Measurements from ENCODE around the gene INSM2.

The INSM2 gene

DNA sequence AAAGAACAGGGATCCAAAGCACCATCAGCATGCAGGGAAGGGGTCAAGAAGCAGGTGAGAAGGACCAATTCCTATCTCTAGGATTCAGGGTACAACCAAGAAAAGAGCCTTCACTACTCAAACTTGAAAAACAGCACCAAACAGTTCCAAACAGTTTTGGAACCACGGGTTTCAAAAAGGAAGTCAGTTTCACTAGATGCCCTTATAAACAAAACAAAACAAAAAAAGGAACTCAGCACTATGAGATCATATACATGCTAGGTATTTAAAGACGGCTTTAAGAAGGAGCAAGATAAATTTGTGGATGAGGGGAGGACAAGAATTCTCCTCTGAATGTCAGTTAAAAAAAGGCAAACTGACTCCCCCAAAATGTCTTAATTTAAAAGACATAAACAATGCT is 6.0 kb downstream of the INSM2 start:
- H3K4me3 ChIP-seq (ENCODE audit: low read depth, low read length), result no peak overlapping the region

DNA sequence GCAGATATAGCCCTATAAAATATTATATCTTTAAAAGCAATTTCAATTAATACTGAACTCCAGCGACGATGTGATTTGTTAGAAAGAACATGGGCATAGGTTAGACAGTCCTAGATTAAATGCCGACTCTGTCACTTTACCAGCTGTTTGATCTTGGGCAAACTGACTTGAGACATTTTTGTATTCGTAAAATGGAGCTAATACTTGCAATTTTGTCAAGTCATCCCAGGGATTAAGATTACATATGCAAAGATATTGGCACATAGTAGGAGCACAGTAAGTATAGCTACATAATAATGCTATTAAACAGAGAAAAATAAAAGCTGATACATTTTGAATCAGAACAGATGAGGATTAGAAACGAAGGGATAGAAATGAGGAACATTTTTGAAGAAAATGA is 9.0 kb downstream of the INSM2 start:
- no peak overlapping the region for H3K4me3 ChIP-seq (ENCODE audit: low read depth, low read length)

DNA sequence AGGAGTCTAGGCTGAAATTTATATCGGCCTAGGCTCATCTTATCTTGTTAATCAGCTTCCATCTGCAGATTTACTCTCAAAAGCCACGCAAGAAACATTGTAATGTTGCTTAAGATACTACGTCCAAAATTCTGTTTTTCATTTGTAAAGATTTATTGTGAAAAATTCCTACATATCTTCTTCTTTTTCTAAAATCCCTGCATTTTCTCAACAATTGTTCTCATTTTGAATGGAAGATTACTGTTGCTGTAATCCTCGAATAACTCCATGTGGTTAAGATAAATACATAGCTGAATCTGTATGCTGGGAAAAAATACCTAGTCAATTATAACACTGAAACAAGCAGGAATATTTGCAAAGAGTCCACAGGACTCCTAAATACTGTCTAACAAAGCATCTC is 15.6 kb downstream of the INSM2 start:
- H3K4me3 ChIP-seq (ENCODE audit: low read depth, low read length), result no peak overlapping the region

DNA sequence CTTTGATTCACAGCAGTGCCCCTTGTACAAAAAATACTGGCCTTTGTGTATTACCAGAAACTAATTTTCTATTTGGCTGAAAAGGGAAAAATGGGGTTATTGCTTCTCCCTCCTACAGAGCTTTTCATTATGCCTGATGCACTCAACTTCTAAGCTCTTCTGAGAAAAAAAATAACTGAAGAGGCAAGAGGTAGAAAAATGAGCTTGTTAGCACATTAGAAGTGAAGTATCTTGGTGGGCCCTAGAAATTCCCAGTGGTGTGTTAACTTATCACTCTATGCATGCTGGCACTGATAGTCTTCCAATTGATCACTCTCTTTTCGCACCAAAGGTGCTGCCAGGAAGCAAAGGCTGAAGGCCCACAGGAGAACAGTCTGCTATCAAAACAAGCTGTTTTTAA is 17.1 kb downstream of the INSM2 start:
- no peak overlapping the region for H3K4me3 ChIP-seq (ENCODE audit: low read depth, low read length)

DNA sequence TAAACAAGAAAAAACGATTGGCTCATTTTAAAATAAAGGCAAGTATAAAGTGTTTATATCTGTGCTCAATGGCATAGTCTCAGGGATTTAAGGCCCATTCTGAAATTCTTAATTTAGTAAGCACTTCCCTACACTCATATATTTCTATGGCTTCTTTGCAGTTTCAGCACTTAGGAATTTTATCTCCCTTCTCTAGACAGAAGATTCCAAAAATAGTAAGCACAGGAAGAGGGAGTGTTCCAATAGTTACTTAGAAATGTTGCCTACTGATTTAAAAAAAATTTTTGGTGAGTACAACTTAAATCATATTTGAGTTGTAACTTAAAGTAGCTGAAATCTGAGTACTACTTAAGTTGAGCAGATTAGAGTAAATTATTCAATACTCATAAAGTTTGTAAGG is 19.8 kb downstream of the INSM2 start:
- H3K4me3 ChIP-seq (ENCODE audit: low read depth, low read length), result no peak overlapping the region

DNA sequence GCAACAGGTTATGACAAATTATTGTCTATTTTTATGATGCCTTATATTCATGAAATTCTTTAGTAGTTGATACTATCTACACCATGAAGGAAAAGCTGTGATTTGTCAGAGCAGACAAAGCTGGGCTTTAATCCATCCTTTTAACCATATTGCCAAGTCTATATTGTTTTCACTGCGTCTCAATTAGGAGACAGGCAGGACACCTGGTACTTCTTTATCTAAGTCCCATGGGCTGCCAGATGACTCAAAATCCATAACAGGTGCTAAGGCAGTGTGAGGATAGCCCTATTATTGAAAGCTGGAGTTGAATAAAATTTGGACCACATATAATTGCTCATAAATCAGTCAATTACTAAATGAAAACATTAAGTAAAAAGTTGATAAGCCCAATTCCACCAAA is 22.6 kb downstream of the INSM2 start:
- H3K4me3 ChIP-seq (ENCODE audit: low read depth, low read length), result no peak overlapping the region

DNA sequence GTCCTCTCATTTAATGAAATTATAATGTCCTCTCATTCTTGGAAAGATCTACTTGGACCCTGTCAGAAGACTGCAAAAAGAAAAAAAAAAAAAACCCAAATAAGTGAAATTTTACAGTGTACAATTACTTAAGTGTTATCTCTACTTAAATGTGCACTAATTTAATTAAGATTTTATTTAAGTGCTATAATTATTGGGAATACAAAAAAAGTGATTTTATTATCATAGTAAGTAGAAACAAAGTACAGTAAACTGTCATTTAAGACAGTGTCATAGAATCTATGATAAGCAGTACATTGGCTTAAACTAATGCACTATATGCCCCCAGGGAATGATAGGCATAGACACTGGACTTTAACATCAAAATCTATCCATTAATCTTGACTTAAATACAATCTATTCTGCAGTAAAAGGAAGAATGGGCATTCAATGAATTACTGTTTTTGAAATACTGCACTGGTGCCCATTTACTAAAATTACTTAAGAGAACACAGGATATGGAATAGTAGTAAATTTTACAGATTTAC is 23.3 kb downstream of the INSM2 start:
- H3K4me3 ChIP-seq (ENCODE audit: low read depth, low read length), result no peak overlapping the region

DNA sequence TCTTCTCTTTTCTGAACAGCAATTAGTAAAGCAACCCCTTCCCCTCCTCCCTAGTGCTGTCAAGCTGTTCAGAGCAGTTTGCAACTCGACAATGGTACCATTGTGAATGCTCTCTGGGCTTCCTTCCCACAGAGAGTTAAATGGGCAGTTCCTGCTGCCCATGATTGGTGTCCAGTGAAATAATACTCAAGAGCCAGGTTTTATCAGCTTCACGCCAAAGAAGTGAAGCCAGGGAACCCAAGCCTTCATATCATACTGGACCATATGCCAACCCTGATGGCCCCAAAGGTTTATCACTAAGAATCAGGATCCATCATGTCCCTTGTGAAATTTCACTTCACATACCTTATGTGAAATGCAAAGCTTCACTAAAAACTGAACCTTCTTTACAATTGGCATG is 24.7 kb downstream of the INSM2 start:
- no peak overlapping the region for H3K4me3 ChIP-seq (ENCODE audit: low read depth, low read length)

DNA sequence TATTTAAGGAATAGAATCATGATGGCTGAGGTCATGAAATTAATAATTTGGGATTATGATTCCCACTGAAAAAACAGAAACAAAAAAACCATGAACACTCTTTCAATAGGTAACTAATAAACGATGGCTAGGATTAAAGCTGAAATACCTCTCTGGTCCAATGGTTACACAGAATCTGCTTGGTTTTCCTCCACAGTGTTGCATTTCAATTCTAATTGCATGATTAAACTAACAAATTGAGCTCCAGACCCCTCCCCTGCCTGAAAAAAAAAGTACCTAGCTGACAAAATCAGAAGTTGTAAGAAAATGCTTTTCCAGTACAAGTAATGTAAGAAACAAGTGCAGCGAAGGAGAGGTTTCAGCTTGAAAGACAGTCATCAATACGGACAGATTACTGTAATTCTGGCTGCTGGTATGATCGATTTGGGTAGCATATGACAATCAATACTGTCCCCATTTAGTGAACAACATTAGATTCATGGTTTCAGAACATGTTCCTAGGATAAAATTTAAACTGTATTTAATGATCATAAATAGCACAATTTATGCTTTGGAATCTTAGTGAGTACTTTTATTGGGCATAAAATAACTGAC is 32.0 kb downstream of the INSM2 start:
- H3K4me3 ChIP-seq (ENCODE audit: low read depth, low read length), result no peak overlapping the region

DNA sequence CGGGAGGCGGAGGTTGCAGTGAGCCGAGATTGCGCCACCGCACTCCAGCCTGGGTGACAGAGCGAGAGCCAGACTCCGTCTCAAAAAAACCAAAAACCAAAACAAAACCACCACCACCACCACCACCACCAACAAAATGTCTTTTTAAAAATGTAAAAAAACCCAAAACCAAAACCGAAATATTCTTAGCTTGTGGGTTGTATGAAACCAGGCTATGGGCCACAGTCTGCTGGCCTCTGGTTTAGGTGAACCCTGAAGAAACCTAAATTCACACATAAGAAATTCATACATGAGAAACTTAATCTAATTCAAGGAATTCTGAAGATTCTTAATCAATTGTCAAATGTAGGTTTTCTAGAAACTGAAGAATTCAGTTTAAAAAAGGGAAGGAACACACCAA is 37.6 kb downstream of the INSM2 start:
- no peak overlapping the region for H3K4me3 ChIP-seq (ENCODE audit: low read depth, low read length)

DNA sequence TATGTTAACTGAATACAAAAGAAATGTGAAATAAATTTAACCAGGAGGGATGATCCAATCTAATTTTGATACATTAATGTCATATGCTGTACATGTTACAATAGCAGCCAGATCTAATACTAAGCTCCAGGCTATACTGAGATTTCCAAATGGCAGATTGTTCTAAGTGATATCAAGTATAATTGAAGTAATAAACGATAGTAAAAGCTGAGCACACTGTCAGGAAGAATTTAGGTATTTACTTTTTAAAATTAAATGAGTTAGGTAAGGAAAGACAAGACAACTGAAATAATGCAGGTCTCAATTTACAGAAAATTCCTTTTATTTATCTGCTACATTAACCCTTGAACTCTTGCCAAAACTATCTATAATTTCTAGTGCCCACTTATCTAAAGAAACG is 39.9 kb downstream of the INSM2 start:
- no peak overlapping the region for H3K4me3 ChIP-seq (ENCODE audit: low read depth, low read length)

DNA sequence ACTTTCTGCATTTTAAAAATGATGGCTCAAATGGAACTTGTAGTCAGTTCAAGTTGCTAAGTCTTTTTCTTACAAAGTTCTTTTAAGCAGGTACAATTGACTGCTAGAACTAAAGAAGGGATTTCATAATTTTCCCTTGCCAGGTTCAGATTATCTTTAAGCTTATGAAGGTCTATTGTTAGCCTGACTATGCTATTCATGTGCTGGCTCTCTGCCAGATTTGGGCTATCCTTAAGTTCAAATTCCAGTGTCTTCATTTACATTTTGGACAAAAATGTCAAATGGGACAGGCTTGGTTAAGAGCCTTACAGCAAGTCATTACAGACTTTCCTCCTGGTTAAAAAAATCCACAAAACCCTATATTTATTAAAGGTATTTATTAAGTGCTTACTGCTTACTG is 42.3 kb downstream of the INSM2 start:
- H3K4me3 ChIP-seq (ENCODE audit: low read depth, low read length), result no peak overlapping the region

DNA sequence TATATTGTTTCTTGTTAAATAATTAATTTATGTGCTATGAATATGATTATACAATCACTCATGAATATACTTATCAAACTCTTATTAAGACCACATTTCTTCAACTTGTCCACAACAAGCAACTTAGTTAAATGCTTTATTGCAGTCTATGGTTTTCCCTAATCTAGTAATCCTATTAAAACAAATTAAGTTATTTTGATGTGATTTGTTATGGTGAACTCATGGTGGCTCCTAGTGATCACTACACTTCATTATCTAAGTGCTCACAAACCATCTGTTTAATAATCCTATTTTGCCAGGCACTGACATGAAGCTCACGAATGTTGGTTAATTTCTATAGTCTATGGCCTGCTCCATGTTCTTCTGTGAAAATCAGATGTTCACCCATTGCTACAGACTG is 42.9 kb downstream of the INSM2 start:
- no peak overlapping the region for H3K4me3 ChIP-seq (ENCODE audit: low read depth, low read length)

DNA sequence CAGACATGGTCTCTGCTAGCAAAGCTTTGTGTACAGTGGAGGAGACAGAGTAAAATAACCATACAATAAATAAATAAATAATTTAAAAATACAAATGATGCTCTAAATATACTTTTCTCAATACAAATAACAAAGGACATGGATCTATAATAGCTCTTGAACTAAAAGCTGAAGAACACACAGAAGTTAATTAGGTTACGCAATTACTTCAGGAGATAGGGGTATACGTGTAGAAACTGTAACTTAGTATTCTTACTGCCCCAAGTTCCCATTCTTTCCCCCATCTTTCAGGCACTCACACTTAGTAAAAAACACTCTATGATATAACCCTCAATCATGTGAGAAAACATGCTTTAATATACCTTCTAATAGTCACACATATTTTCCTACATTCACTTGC is 44.2 kb downstream of the INSM2 start:
- H3K4me3 ChIP-seq (ENCODE audit: low read depth, low read length), result no peak overlapping the region

DNA sequence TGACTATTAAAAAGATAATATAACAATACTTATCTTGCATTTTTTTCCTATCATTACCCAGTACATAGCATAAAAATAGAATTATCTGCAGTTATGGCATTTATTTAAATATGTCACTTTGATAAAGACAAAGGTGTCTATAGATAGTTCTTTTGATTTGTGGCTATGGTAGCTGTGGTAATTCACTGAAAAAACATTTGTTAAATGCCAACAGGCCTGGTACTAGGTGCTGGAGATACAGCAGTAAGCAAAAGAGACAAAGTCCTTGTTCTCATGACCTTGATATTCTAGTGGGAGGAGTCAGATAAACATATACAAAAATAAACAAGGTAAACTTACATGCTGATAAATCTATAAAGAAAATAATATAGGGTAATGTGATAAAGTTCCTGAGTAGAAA is 44.7 kb downstream of the INSM2 start:
- H3K4me3 ChIP-seq (ENCODE audit: low read depth, low read length), result no peak overlapping the region
